ENCODE results near the gene LDAH.

DNA sequence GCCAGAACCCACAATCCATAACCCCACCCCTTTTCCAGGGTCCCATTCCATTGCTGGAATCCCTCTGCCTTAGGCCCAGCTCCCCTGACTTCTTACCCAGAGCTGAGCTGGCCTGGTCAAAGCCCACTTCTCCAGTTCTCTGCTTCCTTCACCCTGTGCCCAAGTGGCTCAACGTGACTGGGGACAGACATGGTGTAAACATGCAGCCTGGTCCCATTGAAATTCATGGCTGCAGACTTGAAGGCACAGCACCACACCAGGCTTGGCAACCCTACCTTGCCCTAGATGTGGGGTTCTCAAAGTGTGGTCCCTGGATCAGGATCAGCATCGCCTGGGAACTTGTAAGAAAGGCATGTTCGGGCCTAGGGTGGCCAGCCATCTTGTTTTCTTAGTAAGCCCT is 175.7 kb downstream of the LDAH start:
- no peak for TF ChIP-seq POLR2AphosphoS5 (IDR thresholded peaks at IDR 0.05)
- TF ChIP-seq, protein P1, sequence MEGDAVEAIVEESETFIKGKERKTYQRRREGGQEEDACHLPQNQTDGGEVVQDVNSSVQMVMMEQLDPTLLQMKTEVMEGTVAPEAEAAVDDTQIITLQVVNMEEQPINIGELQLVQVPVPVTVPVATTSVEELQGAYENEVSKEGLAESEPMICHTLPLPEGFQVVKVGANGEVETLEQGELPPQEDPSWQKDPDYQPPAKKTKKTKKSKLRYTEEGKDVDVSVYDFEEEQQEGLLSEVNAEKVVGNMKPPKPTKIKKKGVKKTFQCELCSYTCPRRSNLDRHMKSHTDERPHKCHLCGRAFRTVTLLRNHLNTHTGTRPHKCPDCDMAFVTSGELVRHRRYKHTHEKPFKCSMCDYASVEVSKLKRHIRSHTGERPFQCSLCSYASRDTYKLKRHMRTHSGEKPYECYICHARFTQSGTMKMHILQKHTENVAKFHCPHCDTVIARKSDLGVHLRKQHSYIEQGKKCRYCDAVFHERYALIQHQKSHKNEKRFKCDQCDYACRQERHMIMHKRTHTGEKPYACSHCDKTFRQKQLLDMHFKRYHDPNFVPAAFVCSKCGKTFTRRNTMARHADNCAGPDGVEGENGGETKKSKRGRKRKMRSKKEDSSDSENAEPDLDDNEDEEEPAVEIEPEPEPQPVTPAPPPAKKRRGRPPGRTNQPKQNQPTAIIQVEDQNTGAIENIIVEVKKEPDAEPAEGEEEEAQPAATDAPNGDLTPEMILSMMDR (IDR thresholded peaks at IDR 0.05), result no peak
- TF ChIP-seq POLR2A (IDR thresholded peaks at IDR 0.05), result no peak

Measured in sigmoid colon (tissue), 4 donors.